GM12801 (cell line): ENCODE data around the gene ENG.

Source experiments
- CTCF ChIP-seq: IDR thresholded peaks from one replicate; pipeline ENCODE4 v1.5.1; 2011; ENCODE audit warnings: control low read depth; ENCODE audit not compliant: insufficient read length; ENCODE audit errors: extremely low read depth

ENG gene

GRCh38 chr9:127857278-127857677 is 2.8 kb upstream of the ENG start:
- no peak for TF ChIP-seq CTCF

- no peak for TF ChIP-seq CTCF
Observed at GRCh38 chr9:127856729-127857116, 2.3 kb upstream of the ENG start.

- no peak for TF ChIP-seq CTCF
Observed at GRCh38 chr9:127856094-127856728, 1.8 kb upstream of the ENG start.

- no peak for TF ChIP-seq CTCF
Observed at GRCh38 chr9:127855522-127855921, 1.1 kb upstream of the ENG start.

- no peak for TF ChIP-seq CTCF
Observed at GRCh38 chr9:127854960-127855359, 502 bp upstream of the ENG start.

GRCh38 chr9:127853312-127854183 is 910 bp downstream of the ENG start:
- TF ChIP-seq CTCF, result no peak

GRCh38 chr9:127852829-127853228 is 1.6 kb downstream of the ENG start:
- no peak for TF ChIP-seq CTCF
